GM12878 (cell line): Measurements from ENCODE around the gene RPS6KA2. TPM values are rescaled to one million over a fixed set of nuclear protein-coding genes. Genes with fewer than 3 reads are reported as not detected.

Source experiments
- ATAC-seq: fragments of 200-7000 bp; cut with Tn5 transposase; 3 replicates; pipeline ENCODE4 v1.9.1; 2020; ENCODE audit warnings: mild to moderate bottlenecking, moderate library complexity
- BruUV-seq: library from RNA; stranded (reverse); fragments of 400-500 nt; replicated peaks from 2 replicates; lab custom pipeline; 2021; lab: Mats Ljungman, UMichigan
- CTCF ChIA-PET: fragments of 300-600 bp; sonication (Branson Sonifier 250); formaldehyde crosslinking; extraction: SDS; loops from one replicate; lab custom pipeline; 2021; ENCODE audit warnings: inconsistent platforms; lab: Yijun Ruan, JAX
- POLR2A ChIA-PET: fragments of 350-600 bp; formaldehyde crosslinking; extraction: SDS; loops from one replicate; lab custom pipeline; 2021; ENCODE audit warnings: inconsistent platforms; lab: Charles Lee
- RAD21 ChIA-PET: fragments of 300-600 bp; sonication (Branson Sonifier 250); formaldehyde crosslinking; loops from one replicate; lab custom pipeline; 2023; ENCODE audit warnings: antibody characterized with exemption; ENCODE audit not compliant: unreplicated experiment; lab: Charles Lee
- SMC1A ChIA-PET: fragments of 300-600 bp; sonication (Branson Sonifier 250); formaldehyde crosslinking; loops from one replicate; lab custom pipeline; 2023; ENCODE audit not compliant: unreplicated experiment, uncharacterized antibody; lab: Charles Lee
- DNase-seq: peaks from one replicate; pipeline ENCODE4 v3.0.0-alpha.2; 2011; ENCODE audit warnings: low read depth, low spot score
- FAIRE-seq: peaks from 3 replicates; lab custom pipeline; 2011; peaks lifted over from hg19 to GRCh38; lab: Jason Lieb, UNC
- H2AFZ ChIP-seq: 2 replicates; pipeline ENCODE4 v1.6.0; 2011; ENCODE audit warnings: low read depth, low read length, control low read depth; ENCODE audit not compliant: control insufficient read depth
- H3K27ac ChIP-seq: 2 replicates; pipeline ENCODE4 v1.5.1; 2011; ENCODE audit warnings: control low read depth; ENCODE audit not compliant: control insufficient read depth, insufficient read depth
- H3K27me3 ChIP-seq, 2 experiments: replicated peaks in 1 of 2; 2 replicates each; pipeline versions ENCODE4 v1.6.0 to v1.6.1; 2011; ENCODE audit warnings: low read length in 1 of 2; ENCODE audit not compliant: control insufficient read depth in 2 of 2, insufficient read depth in 2 of 2
- H3K36me3 ChIP-seq, 2 experiments: 2 replicates each; pipeline ENCODE4 v1.5.1; 2011; ENCODE audit warnings: low read length in 1 of 2; ENCODE audit not compliant: control insufficient read depth in 2 of 2, insufficient read depth in 2 of 2
- H3K4me1 ChIP-seq: 2 replicates; pipeline ENCODE4 v1.6.1; 2011; ENCODE audit warnings: mild to moderate bottlenecking, low read length, moderate library complexity, mixed read lengths; ENCODE audit not compliant: control insufficient read depth, insufficient read depth
- H3K4me2 ChIP-seq: 2 replicates; pipeline ENCODE4 v1.6.0; 2011; ENCODE audit warnings: control low read depth; ENCODE audit not compliant: control insufficient read depth, insufficient read depth
- H3K4me3 ChIP-seq: fragments of 200-600 bp; sonication (generic); 2 replicates; pipeline ENCODE4 v1.5.1; 2016
- H3K79me2 ChIP-seq: 2 replicates; pipeline ENCODE4 v1.6.0; 2011; ENCODE audit warnings: low read length; ENCODE audit not compliant: control insufficient read depth, insufficient read depth
- H3K9ac ChIP-seq: 2 replicates; pipeline ENCODE4 v1.8.0; 2011; ENCODE audit warnings: low read length, control low read depth, mixed read lengths; ENCODE audit not compliant: control insufficient read depth, insufficient read depth
- H3K9me3 ChIP-seq: replicated peaks from 3 replicates; pipeline ENCODE4 v1.5.1; 2011; ENCODE audit warnings: mild to moderate bottlenecking, low read length; ENCODE audit not compliant: control insufficient read depth, insufficient read depth
- H4K20me1 ChIP-seq: 2 replicates; pipeline ENCODE4 v1.6.0; 2011; ENCODE audit not compliant: control insufficient read depth, insufficient read depth
- CEBPB ChIP-seq, 2 experiments: fragments of 150-350 bp in 1 of 2; IDR thresholded peaks; 2 replicates each; pipeline ENCODE4 v1.6.1; 2012 to 2014; ENCODE audit warnings: low read depth in 2 of 2, low read length in 2 of 2, borderline replicate concordance in 1 of 2, inconsistent platforms in 1 of 2
- CREM ChIP-seq: IDR thresholded peaks from 2 replicates; pipeline ENCODE4 v1.6.1; 2014; ENCODE audit warnings: antibody characterized with exemption, low read depth
- EP300 ChIP-seq, 2 experiments: fragments of 150-350 bp in 1 of 2; IDR thresholded peaks; 2 replicates each; pipeline ENCODE4 v1.6.1; 2011 to 2012; ENCODE audit warnings: low read depth in 2 of 2, low read length in 2 of 2, borderline replicate concordance in 1 of 2, improper control_type of control experiment in 1 of 2, inconsistent platforms in 1 of 2; ENCODE audit not compliant: control insufficient read depth in 1 of 2
- EZH2 ChIP-seq: IDR thresholded peaks from 2 replicates; pipeline ENCODE4 v1.6.1; 2012; ENCODE audit warnings: low read depth, mild to moderate bottlenecking, control low read depth, inconsistent platforms, low read length, borderline replicate concordance; ENCODE audit not compliant: control insufficient read depth
- HDGF ChIP-seq: fragments of 450-650 bp; IDR thresholded peaks from 2 replicates; pipeline ENCODE4 v1.6.1; 2016; ENCODE audit warnings: antibody characterized with exemption
- JUND ChIP-seq: IDR thresholded peaks from 2 replicates; pipeline ENCODE4 v1.6.1; 2012; ENCODE audit warnings: low read depth, mild to moderate bottlenecking, low read length, improper control_type of control experiment, moderate library complexity
- MYC ChIP-seq: IDR thresholded peaks from 2 replicates; pipeline ENCODE4 v1.6.1; 2011; ENCODE audit warnings: mild to moderate bottlenecking, low read length, moderate library complexity, inconsistent platforms; ENCODE audit not compliant: insufficient read depth, insufficient replicate concordance, insufficient read length, severe bottlenecking
- SREBF1 ChIP-seq: IDR thresholded peaks from 2 replicates; pipeline ENCODE4 v1.6.1; 2012; ENCODE audit warnings: mild to moderate bottlenecking, low read length
- STAT1 ChIP-seq: fragments of 450-650 bp; conservative IDR thresholded peaks from 2 replicates; pipeline ENCODE4 v1.6.1; 2014; ENCODE audit warnings: antibody characterized with exemption, mild to moderate bottlenecking
- STAT3 ChIP-seq: IDR thresholded peaks from 2 replicates; pipeline ENCODE4 v1.6.1; 2011; ENCODE audit warnings: low read depth, low read length, improper control_type of control experiment
- TCF3 ChIP-seq: IDR thresholded peaks from 2 replicates; pipeline ENCODE4 v1.6.1; 2012; ENCODE audit warnings: low read depth, mild to moderate bottlenecking, low read length, borderline replicate concordance; ENCODE audit not compliant: insufficient read depth
- YY1 ChIP-seq: IDR thresholded peaks from 2 replicates; pipeline ENCODE4 v1.6.1; 2011; ENCODE audit warnings: low read depth, mild to moderate bottlenecking, low read length
- ZBED1 ChIP-seq: IDR thresholded peaks from 2 replicates; pipeline ENCODE4 v1.6.1; 2016; ENCODE audit warnings: borderline replicate concordance
- WGBS: methylation state at CpG from one replicate; pipeline ENCODE4 v1.1.6; 2016; ENCODE audit warnings: low lambda C conversion rate; ENCODE audit not compliant: insufficient replicate concordance, insufficient coverage; ENCODE audit errors: missing lambda C conversion rate; 5-methylcytosine and 5-hydroxymethylcytosine counted together
- in situ Hi-C: fragments of 300-500 bp; cut with MboI; formaldehyde crosslinking; loops from 9 replicates; pipeline ENCODE4 v1.14.3; 2018; ENCODE audit warnings: mixed read lengths
- intact Hi-C: fragments of 100-400 bp; cut with micrococcal nuclease; formaldehyde crosslinking; loops from one replicate; pipeline ENCODE4 v1.14.2; 2022; ENCODE audit not compliant: unreplicated experiment
- polyA plus RNA-seq, 11 experiments: library from polyadenylated mRNA; depleted of rRNA in 4 of 11; unstranded in 6 of 11; stranded (reverse) in 5 of 11; fragments of >200 nt; fragmentation: Nextera tagmentation in 4 of 11; fragmentation: Illumina TruSeq in 1 of 11; extraction: Ambion mirVana in 4 of 11; extraction: Trizol in 1 of 11; gene quantifications; 1 replicate in 1 of 11; 2 replicates in 10 of 11; pipeline versions ENCODE4 v1.2.1 to v1.2.3, GENCODE V29; 2011 to 2016; ENCODE audit warnings: inconsistent platforms in 2 of 11, missing spikeins in 2 of 11, low read depth in 1 of 11
- total RNA-seq, 4 experiments: library from RNA; depleted of rRNA in 3 of 4; stranded (reverse); fragments of >200 nt in 3 of 4; fragmentation: Illumina TruSeq in 1 of 4; extraction: Trizol in 1 of 4; gene quantifications; 2 replicates each; pipeline versions ENCODE4 v1.2.1 to v1.2.3, GENCODE V29; 2013 to 2021
- TF ChIP-seq, protein P1 (sequence below): IDR thresholded peaks from 2 replicates; pipeline ENCODE4 v1.6.1; 2011; ENCODE audit warnings: borderline replicate concordance, low read depth, mild to moderate bottlenecking, moderate library complexity, mixed read lengths, low read length; ENCODE audit not compliant: insufficient read depth; ENCODE audit errors: extremely low read length
- TF ChIP-seq, protein P2 (sequence below): IDR thresholded peaks from 2 replicates; pipeline ENCODE4 v1.6.1; 2012; ENCODE audit warnings: low read length, inconsistent platforms

Gene RPS6KA2
- total and polyA plus RNA-seq, 10 of the 15 experiments (the other 5 are each of a cell fraction or from before 2014, with no cell fraction given): 0.02 to 1.0 (median 0.22) TPM; not detected in 1

DNA sequence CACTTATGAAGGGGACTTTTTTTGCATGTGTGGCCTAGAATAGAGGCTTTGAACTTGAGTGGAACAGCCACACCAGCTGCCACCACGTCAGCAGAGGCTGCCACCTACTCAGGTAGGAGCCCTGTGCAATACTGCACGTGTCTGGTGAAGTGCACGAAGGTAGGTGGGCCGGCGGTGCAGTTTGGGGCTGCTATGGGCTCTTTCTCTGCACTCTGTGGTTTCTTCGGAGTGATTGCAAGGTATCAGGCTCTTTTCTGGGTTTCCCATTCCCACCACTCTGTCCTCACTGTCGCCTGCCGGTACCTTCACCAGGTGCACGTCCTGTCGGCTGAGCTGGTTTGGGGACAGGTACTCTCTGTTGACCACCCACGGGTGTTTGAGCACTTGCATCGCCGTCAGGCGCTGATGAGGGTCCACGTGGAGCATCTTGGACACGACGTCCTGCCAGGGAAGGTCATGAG is 213.5 kb downstream of the RPS6KA2 start:
- H3K36me3 ChIP-seq: no peaks in the 10 kb centered on the region
- POLR2A ChIA-PET: no interaction called here
- in situ Hi-C loops: no loop called here
- 50% methylated on average over 17 of the region's 17 CpGs for WGBS
- no peak overlapping the region for H3K9ac ChIP-seq
- no peak for TF ChIP-seq ZBED1
- TF ChIP-seq HDGF: no peak
- no peak for TF ChIP-seq SREBF1
- no peak for TF ChIP-seq EP300 (IDR thresholded peaks at IDR 0.05; ENCODE audit: borderline replicate concordance in 1 of 2, control insufficient read depth in 1 of 2, low read depth in 2 of 2, low read length in 2 of 2)
- no peak for TF ChIP-seq MYC
- no peak for TF ChIP-seq STAT1
- H3K4me3 ChIP-seq: no peak overlapping the region
- CTCF ChIA-PET: no interaction called here
- H3K27me3 ChIP-seq: no peaks in the 10 kb centered on the region
- intact Hi-C loops: no loop called here
- H3K79me2 ChIP-seq: no peaks in the 10 kb centered on the region
- peaks cover 6% of the 10 kb centered on the region for H3K4me1 ChIP-seq
- ATAC-seq (no peak), FAIRE-seq (no peak), DNase-seq (no peak)
- H2AFZ ChIP-seq: no peak overlapping the region
- SMC1A ChIA-PET: no interaction called here
- BruUV-seq: no TSS peak
- RAD21 ChIA-PET: no interaction called here
- no peaks in the 10 kb centered on the region; the same call in 2 of the 3 replicates for H3K9me3 ChIP-seq
- no peak overlapping the region for H3K27ac ChIP-seq
- no peak overlapping the region for H3K4me2 ChIP-seq
- no peaks in the 10 kb centered on the region; the same call in 1 of the 2 replicates for H4K20me1 ChIP-seq

DNA sequence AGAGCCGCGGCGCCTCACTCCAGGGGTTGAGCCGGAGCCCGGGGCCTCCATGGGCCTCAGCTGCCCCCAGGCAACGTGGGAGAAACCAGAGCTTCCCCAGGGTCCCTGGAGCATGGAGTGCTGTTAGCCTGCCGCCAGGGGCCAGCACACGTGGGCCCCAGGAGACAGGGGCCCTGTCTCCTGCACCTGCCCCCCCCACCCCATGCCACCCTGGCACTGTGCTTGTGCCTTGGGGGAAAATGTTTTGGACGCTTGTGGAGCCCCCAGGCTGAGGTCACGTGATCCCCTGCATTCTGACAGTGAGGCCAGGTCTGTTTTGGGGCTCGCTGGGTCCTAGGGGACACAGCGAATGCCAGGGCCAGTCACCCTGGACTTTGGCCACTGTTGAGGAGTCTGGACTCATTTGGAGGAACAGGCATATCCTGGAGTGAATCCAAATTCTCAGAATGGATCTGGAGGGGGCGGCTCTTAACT is 214.1 kb downstream of the RPS6KA2 start:
- Histone ChIP-seq H3K36me3 (no peaks in the 10 kb centered on the region), H3K27ac (no peak overlapping the region), H3K9ac (no peak overlapping the region), H2AFZ (no peak overlapping the region), H3K4me3 (no peak overlapping the region), H3K27me3 (no peaks in the 10 kb centered on the region), H3K9me3 (no peaks in the 10 kb centered on the region; the same call in 2 of the 3 replicates), H3K4me2 (no peak overlapping the region), H3K4me1 (peaks cover 6% of the 10 kb centered on the region)
- intact Hi-C loops: no loop called here
- FAIRE-seq (no peak), ATAC-seq (no peak), DNase-seq (no peak)
- ChIA-PET SMC1A (no interaction called here), RAD21 (no interaction called here), CTCF (no interaction called here), POLR2A (no interaction called here)
- no TSS peak for BruUV-seq
- TF ChIP-seq, protein P1, sequence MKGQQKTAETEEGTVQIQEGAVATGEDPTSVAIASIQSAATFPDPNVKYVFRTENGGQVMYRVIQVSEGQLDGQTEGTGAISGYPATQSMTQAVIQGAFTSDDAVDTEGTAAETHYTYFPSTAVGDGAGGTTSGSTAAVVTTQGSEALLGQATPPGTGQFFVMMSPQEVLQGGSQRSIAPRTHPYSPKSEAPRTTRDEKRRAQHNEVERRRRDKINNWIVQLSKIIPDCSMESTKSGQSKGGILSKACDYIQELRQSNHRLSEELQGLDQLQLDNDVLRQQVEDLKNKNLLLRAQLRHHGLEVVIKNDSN: peak; percentile 14
- no peak for TF ChIP-seq CREM
- TF ChIP-seq TCF3: no peak
- no peak for TF ChIP-seq JUND
- TF ChIP-seq EZH2: no peak
- TF ChIP-seq, protein P2, sequence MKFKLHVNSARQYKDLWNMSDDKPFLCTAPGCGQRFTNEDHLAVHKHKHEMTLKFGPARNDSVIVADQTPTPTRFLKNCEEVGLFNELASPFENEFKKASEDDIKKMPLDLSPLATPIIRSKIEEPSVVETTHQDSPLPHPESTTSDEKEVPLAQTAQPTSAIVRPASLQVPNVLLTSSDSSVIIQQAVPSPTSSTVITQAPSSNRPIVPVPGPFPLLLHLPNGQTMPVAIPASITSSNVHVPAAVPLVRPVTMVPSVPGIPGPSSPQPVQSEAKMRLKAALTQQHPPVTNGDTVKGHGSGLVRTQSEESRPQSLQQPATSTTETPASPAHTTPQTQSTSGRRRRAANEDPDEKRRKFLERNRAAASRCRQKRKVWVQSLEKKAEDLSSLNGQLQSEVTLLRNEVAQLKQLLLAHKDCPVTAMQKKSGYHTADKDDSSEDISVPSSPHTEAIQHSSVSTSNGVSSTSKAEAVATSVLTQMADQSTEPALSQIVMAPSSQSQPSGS: no peak
- no peak for TF ChIP-seq CEBPB (IDR thresholded peaks at IDR 0.05; ENCODE audit: borderline replicate concordance in 1 of 2, low read depth in 2 of 2, low read length in 2 of 2)
- TF ChIP-seq YY1: no peak
- TF ChIP-seq STAT3: no peak
- TF ChIP-seq, all 136 proteins: peak for 1
- H3K79me2 ChIP-seq: no peaks in the 10 kb centered on the region
- WGBS: 46% methylated on average over 7 of the region's 13 CpGs
- H4K20me1 ChIP-seq: no peaks in the 10 kb centered on the region; the same call in 1 of the 2 replicates
- in situ Hi-C loops: no loop called here
